ENCODE measurements around the gene PRTN3.

DNA sequence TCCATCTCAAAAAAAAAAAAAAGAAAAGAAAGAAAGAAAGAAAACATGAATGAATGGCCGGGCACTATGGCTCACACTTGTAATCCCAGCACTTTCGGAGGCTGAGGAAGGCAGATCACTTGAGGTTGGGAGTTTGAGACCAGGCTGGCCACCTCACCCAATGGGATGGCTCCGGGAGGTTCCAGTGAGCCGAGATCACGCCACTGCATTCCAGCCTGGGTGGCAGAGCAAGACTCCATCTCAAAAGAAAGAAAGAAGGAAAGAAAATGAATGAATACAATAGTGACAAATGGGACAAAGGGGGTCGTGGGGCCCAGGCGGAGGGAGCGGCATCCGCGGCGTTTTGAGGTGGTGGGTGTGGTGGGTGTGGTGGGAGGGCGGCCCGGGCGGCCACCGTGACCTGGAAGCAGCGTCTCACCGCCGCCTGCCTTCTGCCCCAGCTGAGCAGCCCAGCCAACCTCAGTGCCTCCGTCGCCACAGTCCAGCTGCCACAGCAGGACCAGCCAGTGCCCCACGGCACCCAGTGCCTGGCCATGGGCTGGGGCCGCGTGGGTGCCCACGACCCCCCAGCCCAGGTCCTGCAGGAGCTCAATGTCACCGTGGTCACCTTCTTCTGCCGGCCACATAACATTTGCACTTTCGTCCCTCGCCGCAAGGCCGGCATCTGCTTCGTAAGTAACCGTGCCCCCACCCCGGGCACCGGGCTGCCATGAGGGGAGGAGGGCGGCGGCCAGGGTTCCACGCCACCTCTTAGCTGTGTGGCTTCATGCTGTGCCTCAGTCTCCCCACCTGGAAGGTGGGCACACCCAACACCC, 5.1 kb downstream of the PRTN3 start:
- no peak for TF ChIP-seq POLR2A (IDR thresholded peaks at IDR 0.05; ENCODE audit: low read length)
- no peak for TF ChIP-seq GATA1 (IDR thresholded peaks at IDR 0.05; ENCODE audit: low read depth, low read length)

Data from erythroblast (primary cell).